ENCODE measurements around the gene GMDS. TPM values are rescaled to one million over a fixed set of nuclear protein-coding genes. Genes with fewer than 3 reads are reported as not detected.
A peak's percentile ranks its signal among the peaks of the same experiment; 100 is the strongest.

The GMDS gene
- total and polyA plus RNA-seq, 2 of the 13 experiments (the other 11 are each of a cell fraction or from before 2014, with no cell fraction given), result 64.4 to 112 TPM

DNA sequence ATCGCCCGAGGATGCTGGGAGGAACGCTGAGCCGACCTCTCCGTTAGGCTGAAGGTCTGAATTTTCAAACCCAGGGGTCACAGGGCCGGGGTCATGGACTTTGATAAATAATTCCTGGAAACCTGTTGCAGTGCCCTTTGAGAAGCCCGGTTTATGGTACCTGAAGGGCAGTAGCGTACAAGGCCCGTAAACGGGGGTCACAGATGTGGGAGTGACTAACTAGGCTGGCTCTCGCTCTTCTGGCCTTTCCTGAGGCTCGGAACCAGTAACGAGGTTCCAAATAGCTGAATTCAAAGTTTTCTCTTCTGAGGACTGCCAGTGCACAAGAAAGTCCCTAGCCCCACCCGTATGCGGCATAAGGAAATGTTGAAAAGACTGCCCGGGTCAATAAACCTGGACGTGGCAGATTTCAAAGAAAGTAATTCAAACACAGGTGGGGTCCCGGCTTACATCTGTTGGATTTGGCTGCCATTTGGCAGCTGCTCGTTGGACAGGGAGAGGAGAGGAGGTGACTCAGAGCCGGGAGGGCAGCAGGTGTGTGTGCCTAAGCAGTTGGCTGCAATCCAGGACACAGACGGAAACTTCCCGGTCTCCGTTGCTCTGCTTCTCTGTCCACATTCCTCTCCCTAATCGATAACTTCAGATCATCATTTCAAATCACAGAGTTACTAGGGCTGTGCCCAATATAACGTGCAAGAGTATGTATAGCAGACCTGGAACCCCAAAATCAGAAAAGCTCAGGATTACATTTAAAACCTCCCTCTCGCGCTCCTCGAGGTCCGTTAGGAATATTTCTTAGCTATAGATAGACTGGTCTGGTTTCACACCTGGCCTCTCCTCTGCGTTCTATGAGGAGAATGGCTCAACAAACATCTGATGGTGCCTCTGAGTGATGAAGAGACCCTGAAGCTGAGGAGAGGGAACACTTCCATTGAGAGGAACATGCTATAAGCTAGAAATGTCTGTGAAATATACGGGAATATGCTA is 765 bp upstream of the GMDS start:
- Histone ChIP-seq H3K9ac (ENCODE audit: insufficient read depth, low read depth, low read length) (peak overlapping the region; percentile 95), H3K27ac (ENCODE audit: extremely low read length, insufficient read depth, low read length) (peak overlapping the region; percentile 92), H3K4me2 (ENCODE audit: low read depth, low read length) (peak overlapping the region; percentile 83), H3K9me3 (ENCODE audit: low read length) (no peaks in the 10 kb centered on the region), H4K20me1 (ENCODE audit: insufficient read depth, low read length) (no peaks in the 10 kb centered on the region; the same call in 1 of the 2 replicates), H2AFZ (ENCODE audit: low read length) (no peak overlapping the region), H3K36me3 (replicated peaks in 1 of 2; ENCODE audit: control insufficient read depth in 1 of 2, insufficient read depth in 2 of 2, low read length in 2 of 2) (peaks cover 9 to 22% of the 10 kb centered on the region in 2 experiments), H3K79me2 (ENCODE audit: insufficient read depth, low read length) (peaks cover 60% of the 10 kb centered on the region), H3K27me3 (ENCODE audit: control insufficient read depth in 1 of 2, insufficient read depth in 2 of 2, low read length in 2 of 2) (no peaks in the 10 kb centered on the region; a peak in 1 of 5 replicates), H3K4me1 (ENCODE audit: insufficient read depth, low read length) (peaks cover 59% of the 10 kb centered on the region), H3K4me3 (replicated peaks in 1 of 3; ENCODE audit: insufficient read depth in 1 of 3, low read depth in 2 of 3, low read length in 3 of 3) (peak overlapping the region; percentile 83 to 96 (median 90))
- ATAC-seq, result peak; percentile 67
- ChIA-PET CTCF (ENCODE audit: low intra/inter-chr PET ratio, low total read pairs) (no interaction called here), POLR2A (interaction anchor here (1.0 to 3.0 kb wide), 6 partner anchors 10 to 37 kb away, joined by 3 to 21 read pairs (median 12); no protein-coding TSS in a partner anchor)
- peak; percentile 93 for DNase-seq (ENCODE audit: low spot score)
- in situ Hi-C loops (cut with HindIII; ENCODE audit: extremely low pct_ligation_motif_present, low pct_unique_long_range_greater_than_20kb) (no loop called here), intact Hi-C loops (cut with micrococcal nuclease; ENCODE audit: unreplicated experiment) (loop anchor here (1.0 to 5.0 kb wide), 3 partner anchors 13 to 106 kb away; no protein-coding TSS in a partner anchor)
- FAIRE-seq, result peak; percentile 57
- TSS peak; percentile 80 for BruUV-seq (replicated peaks)
- 16% methylated on average over 22 of the region's 31 CpGs for WGBS (ENCODE audit: low lambda C conversion rate)
- TF ChIP-seq AKAP8 (CRISPR knock-in tag; IDR thresholded peaks at IDR 0.05) (peak; percentile 41; the same call in 1 of the 2 replicates), SOX5 (CRISPR knock-in tag; IDR thresholded peaks at IDR 0.05; ENCODE audit: borderline replicate concordance) (peak; percentile 57; the same call in 1 of the 2 replicates), ZNF639 (CRISPR knock-in tag; conservative IDR thresholded peaks at IDR 0.05) (no peak), LCORL (IDR thresholded peaks at IDR 0.05) (peak; percentile 53; the same call in 1 of the 2 replicates), LCORL (CRISPR knock-in tag; IDR thresholded peaks at IDR 0.05) (peak; percentile 87), ZBTB7B (CRISPR knock-in tag; IDR thresholded peaks at IDR 0.05) (peak; percentile 48), SRF (IDR thresholded peaks at IDR 0.05; ENCODE audit: low read depth, low read length) (no peak), NR3C1 (CRISPR knock-in tag; IDR thresholded peaks at IDR 0.05) (no peak), GPN1 (CRISPR knock-in tag; IDR thresholded peaks at IDR 0.05; ENCODE audit: borderline replicate concordance) (no peak), SRSF4 (IDR thresholded peaks at IDR 0.05; ENCODE audit: low read depth, low read length, poor library complexity, severe bottlenecking) (no peak), ZNF333 (CRISPR knock-in tag; IDR thresholded peaks at IDR 0.05; ENCODE audit: borderline replicate concordance) (peak; percentile 62), HOMEZ (CRISPR knock-in tag; IDR thresholded peaks at IDR 0.05; ENCODE audit: low read depth) (no peak; the same call in 1 of the 2 replicates), ZKSCAN5 (CRISPR knock-in tag; IDR thresholded peaks at IDR 0.05) (0 out of 2 replicates have a peak, but pooled peaks have one; percentile 57), AHR (CRISPR knock-in tag; IDR thresholded peaks at IDR 0.05) (no peak), REPIN1 (CRISPR knock-in tag; IDR thresholded peaks at IDR 0.05; ENCODE audit: borderline replicate concordance, low read depth) (no peak; the same call in 1 of the 2 replicates), TEAD2 (CRISPR knock-in tag; IDR thresholded peaks at IDR 0.05) (no peak), ADNP (CRISPR knock-in tag; IDR thresholded peaks at IDR 0.05) (no peak), NFRKB (IDR thresholded peaks at IDR 0.05) (no peak), ZFP36L2 (CRISPR knock-in tag; IDR thresholded peaks at IDR 0.05) (no peak), ZNF205 (CRISPR knock-in tag; IDR thresholded peaks at IDR 0.05) (no peak), MIER2 (CRISPR knock-in tag; IDR thresholded peaks at IDR 0.05) (no peak)
- TF ChIP-seq, protein P1, sequence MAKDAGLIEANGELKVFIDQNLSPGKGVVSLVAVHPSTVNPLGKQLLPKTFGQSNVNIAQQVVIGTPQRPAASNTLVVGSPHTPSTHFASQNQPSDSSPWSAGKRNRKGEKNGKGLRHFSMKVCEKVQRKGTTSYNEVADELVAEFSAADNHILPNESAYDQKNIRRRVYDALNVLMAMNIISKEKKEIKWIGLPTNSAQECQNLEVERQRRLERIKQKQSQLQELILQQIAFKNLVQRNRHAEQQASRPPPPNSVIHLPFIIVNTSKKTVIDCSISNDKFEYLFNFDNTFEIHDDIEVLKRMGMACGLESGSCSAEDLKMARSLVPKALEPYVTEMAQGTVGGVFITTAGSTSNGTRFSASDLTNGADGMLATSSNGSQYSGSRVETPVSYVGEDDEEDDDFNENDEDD (CRISPR knock-in tag; IDR thresholded peaks at IDR 0.05; ENCODE audit: borderline replicate concordance), result no peak
